Adrenal gland (tissue), 12 donors: ENCODE data around the gene EQTN. TPM values are rescaled to one million over a fixed set of nuclear protein-coding genes. Genes with fewer than 3 reads are reported as not detected.
A peak's percentile ranks its signal among the peaks of the same experiment; 100 is the strongest.
"Not testable (repeated sequence)": the region's sequence is repeated elsewhere in the genome, so short reads cannot be mapped to it uniquely, and the experiment has no call there.

Experiments
- DNase-seq, 7 donors: peaks; one replicate each; pipeline ENCODE4 v3.0.0-alpha.2; 2019 to 2020
- H3K27ac ChIP-seq, 5 donors: fragments of 200-600 bp; sonication (generic) in 4 of 5; 1 replicate in 3 of 5; 2 replicates in 2 of 5; pipeline versions ENCODE4 v1.5.1 to v1.8.0; 2016 to 2020; ENCODE audit warnings: mild to moderate bottlenecking in 1 of 5
- H3K27me3 ChIP-seq: fragments of 200-600 bp; 2 replicates; pipeline ENCODE4 v1.8.0; 2021
- H3K36me3 ChIP-seq, 2 donors: fragments of 200-600 bp; replicated peaks in 1 of 2; 1 replicate in 1 of 2; 2 replicates in 1 of 2; pipeline versions ENCODE4 v1.5.1 to v1.8.0; 2018 to 2022
- H3K4me1 ChIP-seq, 2 donors: fragments of 200-600 bp; replicated peaks in 1 of 2; 1 replicate in 1 of 2; 2 replicates in 1 of 2; pipeline versions ENCODE4 v1.5.1 to v1.8.0; 2018 to 2021
- H3K4me3 ChIP-seq, 4 donors: fragments of 200-600 bp; sonication (generic) in 3 of 4; one replicate each; pipeline ENCODE4 v1.5.1; 2016 to 2018
- H3K9me3 ChIP-seq, 3 donors: fragments of 200-600 bp; sonication (generic) in 1 of 3; replicated peaks in 1 of 3; 1 replicate in 2 of 3; 2 replicates in 1 of 3; pipeline versions ENCODE4 v1.5.1 to v1.8.0; 2016 to 2021
- CTCF ChIP-seq, 6 experiments: fragments of 450-650 bp in 4 of 6; fragments of 200-600 bp in 2 of 6; sonication (generic) in 1 of 6; IDR thresholded peaks; 1 replicate in 5 of 6; 2 replicates in 1 of 6; pipeline versions ENCODE4 v1.5.1 to v1.8.0; 2016 to 2021; ENCODE audit warnings: antibody characterized with exemption in 6 of 6, mild to moderate bottlenecking in 2 of 6, moderate library complexity in 1 of 6
- POLR2A ChIP-seq, 2 donors: fragments of 450-650 bp; IDR thresholded peaks; one replicate each; pipeline ENCODE4 v1.6.1; 2017; ENCODE audit warnings: antibody characterized with exemption in 2 of 2, mild to moderate bottlenecking in 2 of 2, moderate library complexity in 1 of 2
- WGBS, 4 donors: extraction: QIAGEN DNeasy Blood & Tissue Kit in 2 of 4; methylation state at CpG; one replicate each; pipeline versions ENCODE4 v1.1.5 to v1.1.7; 2013 to 2017; 5-methylcytosine and 5-hydroxymethylcytosine counted together
- intact Hi-C, 2 donors: fragments of 100-400 bp; cut with DNase I; formaldehyde crosslinking; loops; one replicate each; pipeline versions ENCODE4 v1.14.1 to v1.15.0; 2022 to 2023
- polyA plus RNA-seq, 3 donors: library from polyadenylated mRNA; stranded (reverse); fragments of 200-250 nt in 2 of 3; fragments of 350-450 nt in 1 of 3; fragmentation: Illumina TruSeq in 1 of 3; extraction: RNeasy Lipid Tissue Mini Kit (QIAGEN cat#74804) in 1 of 3; gene quantifications; one replicate each; pipeline ENCODE4 v1.2.3, GENCODE V29; 2013 to 2014
- total RNA-seq, 9 donors: library from RNA; depleted of rRNA in 4 of 9; stranded (reverse); fragments of >200 nt in 4 of 9; fragments of 120-200 nt in 1 of 9; fragmentation: NEBNext Ultra II Directional in 1 of 9; extraction: Animal tissue kit (Norgen Biotek cat#: 25700) in 1 of 9; gene quantifications; one replicate each; pipeline versions ENCODE4 v1.1.0 to v1.2.4, GENCODE V29; 2013 to 2023
- donor health status: healthy with polysubstance abuse.
- donor health status: Bipolar disorder and iron deficiency.
- donor health status: DM: yes; HTN: yes; CAD: no.
- donor health status: DM: no; HTN: no; CAD: no.
- donor health status: DM: no; HTN: no; CAD: no.
- donor health status: DM: yes; HTN: yes; CAD: no.

EQTN gene
- total and polyA plus RNA-seq, 12 donors, result 0.11 to 0.24 TPM; not detected in 10

DNA sequence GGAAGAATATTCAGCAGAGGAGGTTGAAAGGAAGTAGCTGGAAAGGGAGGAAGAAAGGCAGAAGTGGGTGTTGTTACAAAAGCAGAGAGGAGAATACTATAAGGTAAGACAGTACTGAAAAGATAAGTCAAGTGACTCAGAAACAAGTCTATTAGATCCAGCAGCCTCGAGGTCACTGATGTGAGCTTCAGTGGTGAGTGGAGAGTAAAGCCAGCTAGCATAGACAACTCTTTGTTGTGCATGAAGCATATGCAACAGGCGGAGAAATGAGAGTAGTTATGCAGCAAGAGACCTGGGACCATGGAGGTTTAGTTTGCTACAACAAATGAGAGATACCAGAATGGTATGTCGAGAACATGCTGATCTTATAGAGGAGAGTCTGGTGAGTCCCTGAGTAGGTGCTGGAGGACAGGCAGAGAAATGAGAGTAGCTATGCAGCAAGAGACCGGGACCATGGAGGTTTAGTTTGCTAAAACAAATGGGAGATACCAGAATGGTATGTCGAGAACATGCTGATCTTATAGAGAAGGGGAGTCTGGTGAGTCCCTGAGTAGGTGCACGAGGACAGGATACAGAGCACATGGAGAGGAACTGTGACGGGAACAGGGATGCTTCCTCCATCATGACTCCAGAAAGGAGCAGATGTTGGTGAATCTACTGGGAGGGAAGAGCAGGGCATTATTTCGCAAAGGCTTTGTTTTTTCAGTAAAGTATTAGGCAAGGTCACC lies 36.0 kb downstream of the EQTN start:
- no peaks in the 10 kb centered on the region for H3K36me3 ChIP-seq
- WGBS, 4 donors, result 68 to 85% (median 75%) methylated on average over 8 of the region's 8 CpGs
- intact Hi-C loops, result no loop called here
- H3K27ac ChIP-seq, result no peak overlapping the region
- H3K4me3 ChIP-seq, result no peak overlapping the region
- no peak for DNase-seq
- H3K4me1 ChIP-seq, result no peaks in the 10 kb centered on the region
- no peaks in the 10 kb centered on the region for H3K9me3 ChIP-seq
- TF ChIP-seq POLR2A (IDR thresholded peaks at IDR 0.05), result no peak
- H3K27me3 ChIP-seq, result no peaks in the 10 kb centered on the region

DNA sequence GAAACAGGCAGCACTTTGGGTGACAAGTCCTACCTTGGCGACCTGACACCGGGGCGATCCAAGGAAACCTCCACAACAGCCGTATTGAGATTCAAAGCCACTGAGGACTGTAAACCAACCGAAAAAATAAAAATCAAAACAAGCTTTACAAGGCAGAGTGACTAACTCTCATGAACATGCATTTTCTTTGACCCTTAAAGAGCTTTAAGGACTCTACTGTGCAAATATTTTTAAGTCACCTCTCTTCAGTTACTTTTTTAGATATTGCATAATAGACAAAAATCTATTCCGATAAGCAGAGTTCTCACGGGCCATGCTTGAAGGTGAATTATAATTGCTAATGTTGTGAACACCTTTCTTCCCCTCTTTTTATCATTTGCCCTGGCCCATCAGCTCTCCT lies 38.3 kb downstream of the EQTN start:
- Histone ChIP-seq H3K36me3 (no peaks in the 10 kb centered on the region), H3K4me1 (no peaks in the 10 kb centered on the region), H3K9me3 (no peaks in the 10 kb centered on the region), H3K4me3 (no peak overlapping the region), H3K27ac (no peak overlapping the region), H3K27me3 (no peaks in the 10 kb centered on the region)
- no peak for DNase-seq
- intact Hi-C loops, result no loop called here
- 87 to 90% (median 88%) methylated on average over 7 of the region's 7 CpGs for WGBS, 4 donors
- TF ChIP-seq POLR2A (IDR thresholded peaks at IDR 0.05) (no peak), CTCF (IDR thresholded peaks at IDR 0.05) (no peak)

GRCh38 chr9:27248702-27249101 lies 48.2 kb downstream of the EQTN start:
- no peak overlapping the region for H3K4me3 ChIP-seq
- no peak for DNase-seq
- no peaks in the 10 kb centered on the region for H3K36me3 ChIP-seq
- H3K27ac ChIP-seq, result no peak overlapping the region
- no peaks in the 10 kb centered on the region for H3K9me3 ChIP-seq
- H3K27me3 ChIP-seq, result no peaks in the 10 kb centered on the region
- no peaks in the 10 kb centered on the region for H3K4me1 ChIP-seq
- TF ChIP-seq POLR2A (IDR thresholded peaks at IDR 0.05), result no peak
- TF ChIP-seq CTCF (IDR thresholded peaks at IDR 0.05), result no peak
- intact Hi-C loops, result no loop called here

- Histone ChIP-seq H3K27me3 (no peaks in the 10 kb centered on the region), H3K4me1 (no peaks in the 10 kb centered on the region), H3K9me3 (no peaks in the 10 kb centered on the region), H3K27ac (no peak overlapping the region), H3K4me3 (no peak overlapping the region), H3K36me3 (no peaks in the 10 kb centered on the region)
- DNase-seq, result peak; percentile 17 to 53 (median 27)
- WGBS, 4 donors, result 8 to 23% (median 18%) methylated on average over 2 of the region's 2 CpGs
- TF ChIP-seq POLR2A (IDR thresholded peaks at IDR 0.05), result no peak
- TF ChIP-seq CTCF (IDR thresholded peaks at IDR 0.05), result peak; percentile 29 to 59 (median 40)
- intact Hi-C loops, result no loop called here
These were observed 49.2 kb downstream of the EQTN start for GRCh38 chr9:27247756-27248155.

GRCh38 chr9:27239648-27240047 lies 57.3 kb downstream of the EQTN start:
- DNase-seq, H3K4me3 ChIP-seq, intact Hi-C loops, H3K27me3 ChIP-seq, H3K27ac ChIP-seq, H3K9me3 ChIP-seq, H3K4me1 ChIP-seq, H3K36me3 ChIP-seq: not testable (repeated sequence)
- WGBS, 4 donors, result 72 to 81% (median 79%) methylated on average over 11 to 12 of the region's 12 CpGs

Other genes with a start within 250 kb of the EQTN start
- gene TEK, start 187.9 kb downstream of the EQTN start, total RNA-seq, result 10 to 100 TPM; 13.2 to 27.9 (median 21.1) TPM
- gene TEK, start 187.9 kb downstream of the EQTN start, polyA plus RNA-seq, result 10 to 100 TPM in 1 of 3 donors, 1 to 10 TPM in 2; 2.7 to 14.5 (median 3.3) TPM
- gene IFNK, start 227.1 kb upstream of the EQTN start, total RNA-seq, result not detected
- gene IFNK, start 227.1 kb upstream of the EQTN start, polyA plus RNA-seq, result not detected
- 1 to 10 TPM; 1.4 to 7.0 (median 3.7) TPM for gene MOB3B, start 232.7 kb upstream of the EQTN start, total RNA-seq
- gene MOB3B, start 232.7 kb upstream of the EQTN start, polyA plus RNA-seq, result 1 to 10 TPM; 1.3 to 9.0 (median 1.8) TPM